ENCODE results near the gene CCDC85B. TPM values are rescaled to one million over a fixed set of nuclear protein-coding genes. Genes with fewer than 3 reads are reported as not detected.

The CCDC85B gene
- total and polyA plus RNA-seq, 2 of the 8 experiments (the other 6 are each of a cell fraction or from before 2014, with no cell fraction given): 19.8 to 30.8 TPM

DNA sequence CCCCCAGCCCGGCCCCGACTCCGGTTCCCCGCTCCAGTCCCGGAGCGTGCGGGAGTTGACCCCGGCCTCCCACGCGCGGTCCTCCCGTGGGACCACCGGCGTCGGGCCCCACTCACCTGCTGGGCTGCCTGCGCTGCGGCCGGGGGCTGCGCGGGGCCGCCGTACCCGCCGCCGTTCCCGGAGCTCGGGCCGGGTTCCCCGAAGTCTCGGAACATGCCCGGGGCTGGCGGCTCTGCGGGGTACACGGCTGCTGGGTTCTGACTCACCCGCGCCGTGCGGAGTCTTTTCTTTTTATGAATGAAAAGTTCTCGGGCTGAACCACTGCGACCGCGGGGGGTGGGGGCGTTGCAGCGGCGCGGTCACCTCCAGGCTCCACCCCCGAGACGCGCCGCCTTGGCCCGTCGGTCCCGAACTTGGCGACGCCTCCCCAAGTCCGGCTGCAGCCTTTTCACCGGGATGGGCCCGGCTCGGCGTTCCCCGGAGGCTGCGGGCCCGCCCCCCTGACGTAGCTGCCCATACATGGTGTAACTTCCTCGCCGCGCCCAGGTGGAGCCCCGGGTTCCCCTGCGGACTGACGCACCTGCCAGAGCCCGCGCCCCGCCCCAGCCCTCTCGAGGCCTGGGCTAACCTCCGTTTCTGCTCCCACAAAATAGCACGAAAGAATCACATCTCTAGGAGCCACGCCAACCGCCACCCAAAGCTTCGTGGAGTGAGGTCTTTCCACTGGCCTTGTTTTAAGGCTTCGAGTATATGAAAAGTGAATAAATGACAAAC lies 9.8 kb downstream of the CCDC85B start, which contains the start of gene FOSL1:
TSS of gene FOSL1 (minus strand) at position 264 of the 774 bp plus-strand sequence. CDS start at position 215, 49 bp downstream.
- Histone ChIP-seq H2AK5ac (ENCODE audit: low read depth, low read length) (no peak within 1 kb of the TSS), H4K20me1 (replicated peaks in 1 of 2; ENCODE audit: control insufficient read depth in 1 of 2, insufficient read depth in 2 of 2, low read length in 2 of 2) (peaks cover 0 to 4% of the 10 kb centered on the region in 2 experiments), H3K4me2 (ENCODE audit: insufficient read depth in 1 of 2, low read depth in 2 of 2, low read length in 2 of 2) (peak within 1 kb of the TSS; percentile 78 to 89), H3K9ac (replicated peaks in 1 of 4; ENCODE audit: extremely low read depth in 1 of 4, low read depth in 3 of 4, low read length in 3 of 4) (peak within 1 kb of the TSS in 3 of 4 experiments; percentile 20 to 38 (median 27); a peak in 4 of 7 replicates), H3K4ac (replicated peaks; ENCODE audit: insufficient read length, low read depth, low read length) (no peak within 1 kb of the TSS), H2BK12ac (ENCODE audit: low read depth, low read length) (peak within 1 kb of the TSS; percentile 40), H2BK20ac (ENCODE audit: low read length) (no peak within 1 kb of the TSS), H4K5ac (ENCODE audit: insufficient read length, low read depth, low read length) (no peak within 1 kb of the TSS), H3K36me3 (ENCODE audit: control insufficient read depth in 2 of 4, insufficient read depth in 4 of 4, low read length in 3 of 4) (no peaks in the 10 kb centered on the region), H3K4me1 (replicated peaks in 1 of 4; ENCODE audit: control insufficient read depth in 3 of 4, insufficient read depth in 4 of 4, low read length in 3 of 4) (peaks cover 3 to 11% (median 8%) of the 10 kb centered on the region in 4 experiments; a peak in 6 of 7 replicates), H2BK120ac (replicated peaks; ENCODE audit: low read depth, low read length) (peak within 1 kb of the TSS; percentile 78), H3K27ac (ENCODE audit: low read depth, low read length) (no peak within 1 kb of the TSS), H3K56ac (replicated peaks; ENCODE audit: insufficient read length, low read depth, low read length) (no peak within 1 kb of the TSS), H3K79me1 (ENCODE audit: low read depth, low read length) (no peaks in the 10 kb centered on the region; the same call in 1 of the 2 replicates), H2BK15ac (ENCODE audit: low read length) (no peak within 1 kb of the TSS), H3K14ac (ENCODE audit: insufficient read length) (no peak within 1 kb of the TSS), H3K9me3 (ENCODE audit: insufficient read depth in 2 of 2, low read depth in 1 of 2, low read length in 1 of 2) (no peaks in the 10 kb centered on the region), H2BK5ac (ENCODE audit: low read depth, low read length) (peak within 1 kb of the TSS; percentile 16; the same call in 1 of the 2 replicates), H2AFZ (ENCODE audit: low read length) (no peak within 1 kb of the TSS), H3K27me3 (replicated peaks in 1 of 4; ENCODE audit: control insufficient read depth in 3 of 4, extremely low read depth in 1 of 4, insufficient read depth in 3 of 4, low read length in 3 of 4) (peaks cover 15 to 41% (median 36%) of the 10 kb centered on the region in 4 experiments), H4K91ac (replicated peaks; ENCODE audit: insufficient read length, low read length) (peak within 1 kb of the TSS; percentile 4), H3K18ac (ENCODE audit: extremely low read depth, low read length) (peak within 1 kb of the TSS; percentile 87), H3K23me2 (ENCODE audit: low read depth, low read length) (peaks cover 9% of the 10 kb centered on the region; the same call in 1 of the 2 replicates), H3K4me3 (ENCODE audit: extremely low read depth in 1 of 4, insufficient read depth in 2 of 4, low read depth in 3 of 4, low read length in 4 of 4) (peak within 1 kb of the TSS; percentile 39 to 71 (median 52)), H4K8ac (ENCODE audit: extremely low read depth, insufficient read depth, low read length) (peak within 1 kb of the TSS; percentile 91), H3K23ac (ENCODE audit: insufficient read length) (no peak within 1 kb of the TSS), H3K79me2 (ENCODE audit: control insufficient read depth in 1 of 2, insufficient read depth in 2 of 2, low read length in 2 of 2) (no peaks in the 10 kb centered on the region)
- 2% methylated on average over 32 of the region's 80 CpGs; no CpG with 5 or more reads in 1 of the 2 experiments for WGBS, 2 experiments (ENCODE audit: extremely low coverage in 1 of 2, insufficient coverage in 1 of 2, insufficient read length in 1 of 2, insufficient replicate concordance in 2 of 2, low coverage in 1 of 2, low lambda C conversion rate in 2 of 2, missing lambda C conversion rate in 1 of 2)
- ChIA-PET POLR2A (ENCODE audit: partially characterized antibody) (interaction anchor here (0.6 to 2.6 kb wide), 8 partner anchors 9 to 47 kb away, joined by 3 to 18 read pairs (median 4); partner anchors contain the start of genes CCDC85B and FIBP), CTCF (ENCODE audit: partially characterized antibody) (interaction anchor here (1.5 to 9.7 kb wide), 5 partner anchors 10 to 88 kb away, joined by 3 to 150 read pairs (median 8); partner anchors contain the start of genes CCDC85B and FIBP)
- DNase-seq (ENCODE audit: low read depth in 1 of 2, low spot score in 2 of 2) (peak; percentile 91 to 93), FAIRE-seq (no peak)
- TF ChIP-seq NRF1 (IDR thresholded peaks at IDR 0.05; ENCODE audit: low read depth, low read length) (no peak), SIRT6 (IDR thresholded peaks at IDR 0.05; ENCODE audit: low read length) (no peak), CBX5 (IDR thresholded peaks at IDR 0.05; ENCODE audit: low read depth, low read length) (no peak), SP2 (IDR thresholded peaks at IDR 0.05; ENCODE audit: low read length) (no peak), TCF12 (IDR thresholded peaks at IDR 0.05; ENCODE audit: low read depth, low read length) (no peak), SRF (IDR thresholded peaks at IDR 0.05; ENCODE audit: low read depth, low read length) (peak; percentile 96), BRCA1 (IDR thresholded peaks at IDR 0.05; ENCODE audit: low read depth, low read length) (no peak), GABPA (IDR thresholded peaks at IDR 0.05; ENCODE audit: borderline replicate concordance, insufficient read depth, low read length) (no peak), SAP30 (IDR thresholded peaks at IDR 0.05; ENCODE audit: insufficient read depth, insufficient replicate concordance, low read length) (no peak)
- TF ChIP-seq, protein P1, sequence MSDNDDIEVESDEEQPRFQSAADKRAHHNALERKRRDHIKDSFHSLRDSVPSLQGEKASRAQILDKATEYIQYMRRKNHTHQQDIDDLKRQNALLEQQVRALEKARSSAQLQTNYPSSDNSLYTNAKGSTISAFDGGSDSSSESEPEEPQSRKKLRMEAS (IDR thresholded peaks at IDR 0.05): peak; percentile 92
- TF ChIP-seq, protein P2, sequence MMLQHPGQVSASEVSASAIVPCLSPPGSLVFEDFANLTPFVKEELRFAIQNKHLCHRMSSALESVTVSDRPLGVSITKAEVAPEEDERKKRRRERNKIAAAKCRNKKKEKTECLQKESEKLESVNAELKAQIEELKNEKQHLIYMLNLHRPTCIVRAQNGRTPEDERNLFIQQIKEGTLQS (IDR thresholded peaks at IDR 0.05; ENCODE audit: insufficient read depth, low read depth, low read length): no peak

Measured in H1 (cell line).